OCI-LY1 (cell line): Measurements from ENCODE around the gene TMEM213.

Experiments used
- CTCF ChIP-seq: fragments of 200-600 bp; sonication (generic), shearing (Covaris generic); IDR thresholded peaks from 2 replicates; pipeline ENCODE4 v1.5.1; 2017; ENCODE audit warnings: mild to moderate bottlenecking, antibody characterized with exemption, low read length, moderate library complexity, mixed read lengths
- EZH2 ChIP-seq: fragments of 200-600 bp; sonication (generic), shearing (Covaris generic); IDR thresholded peaks from 2 replicates; pipeline ENCODE4 v1.8.0; 2017; ENCODE audit warnings: borderline replicate concordance, mixed run types, mild to moderate bottlenecking, antibody characterized with exemption, low read length, moderate library complexity, mixed read lengths

- TF ChIP-seq EZH2 (no peak), CTCF (no peak)
These were observed 41.1 kb upstream of the TMEM213 start for GRCh38 chr7:138756591-138757242.
